Measurements from ENCODE around the gene RTP5. TPM values are rescaled to one million over a fixed set of nuclear protein-coding genes. Genes with fewer than 3 reads are reported as not detected.
"Not testable (repeated sequence)": the region's sequence is repeated elsewhere in the genome, so short reads cannot be mapped to it uniquely, and the experiment has no call there.

The RTP5 gene
- total RNA-seq, 1 donor from 2014 or later: not detected

DNA sequence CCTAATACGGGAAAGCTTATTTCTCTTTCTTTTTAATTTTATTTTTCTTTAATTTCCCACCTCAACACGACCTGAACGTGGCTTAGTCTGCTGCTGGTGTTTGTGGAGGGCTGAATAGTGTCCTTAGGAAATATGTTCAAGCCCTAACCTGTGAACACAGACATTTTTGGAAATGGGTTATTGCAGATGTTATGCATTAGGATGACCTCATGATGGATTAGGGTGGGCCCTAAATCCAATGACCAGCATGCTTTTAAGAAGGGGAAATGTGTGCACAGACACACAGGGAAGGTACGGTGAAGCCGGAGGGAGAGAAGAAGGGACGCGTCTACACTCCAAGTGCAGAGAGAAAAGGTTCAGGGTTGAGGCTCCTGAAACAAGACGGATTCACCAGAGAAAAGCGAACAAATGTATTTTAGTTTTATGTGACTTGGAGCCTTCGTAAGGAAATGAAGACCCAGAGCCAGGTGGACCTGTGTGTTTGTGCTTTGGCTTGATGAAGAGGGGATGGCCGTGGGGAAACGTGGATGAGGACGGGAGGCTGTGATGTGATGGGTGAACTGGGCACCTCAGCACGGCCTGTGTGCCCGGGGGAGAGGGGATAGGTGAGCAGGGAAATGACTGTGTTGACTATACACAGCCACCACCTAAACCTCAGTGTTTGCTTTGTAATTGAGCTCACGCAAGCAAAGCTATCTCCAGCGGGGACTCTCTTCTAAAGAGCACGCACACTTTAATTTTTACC, 37.5 kb downstream of the RTP5 start:
- no peaks in the 10 kb centered on the region for H3K9me3 ChIP-seq (ENCODE audit: control insufficient read depth in 3 of 3, low read length in 3 of 3)
- no peak overlapping the region for H3K4me3 ChIP-seq (ENCODE audit: low read length in 3 of 3)
- no peaks in the 10 kb centered on the region for H3K36me3 ChIP-seq (ENCODE audit: control insufficient read depth in 3 of 3, insufficient read depth in 3 of 3, low read length in 3 of 3)
- peaks cover 0 to 15% (median under 1%) of the 10 kb centered on the region in 3 donors for H3K27me3 ChIP-seq (ENCODE audit: control insufficient read depth in 3 of 3, insufficient read depth in 3 of 3, low read length in 3 of 3)
- no peak overlapping the region for H3K27ac ChIP-seq (ENCODE audit: low read depth, low read length)
- peaks cover 0 to under 1% (median 0%) of the 10 kb centered on the region in 3 donors for H3K4me1 ChIP-seq (ENCODE audit: control insufficient read depth in 3 of 3, insufficient read depth in 3 of 3, low read length in 3 of 3)
- no peak overlapping the region for H3K9ac ChIP-seq (ENCODE audit: low read depth in 1 of 3, low read length in 3 of 3)

DNA sequence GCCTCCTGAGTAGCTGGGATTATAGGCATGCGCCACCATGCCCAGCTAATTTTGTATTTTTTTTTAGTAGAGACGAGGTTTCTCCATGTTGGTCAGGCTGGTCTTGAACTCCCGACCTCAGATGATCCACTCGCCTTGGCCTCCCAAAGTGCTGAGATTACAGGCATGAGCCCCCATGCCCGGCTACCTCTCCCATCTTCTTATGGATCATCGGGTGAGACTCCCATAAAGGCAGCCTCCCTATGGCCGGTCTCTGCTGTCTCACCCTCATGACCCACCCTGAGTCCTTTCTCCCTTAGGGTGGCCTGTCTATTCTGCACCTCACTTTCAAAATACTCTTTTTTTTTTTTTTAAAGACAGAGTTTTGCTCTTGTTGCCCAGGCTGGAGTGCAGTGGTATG, 38.3 kb downstream of the RTP5 start:
- H3K9me3 ChIP-seq (ENCODE audit: control insufficient read depth in 3 of 3, low read length in 3 of 3); H3K27ac ChIP-seq (ENCODE audit: low read depth, low read length); H3K36me3 ChIP-seq (ENCODE audit: control insufficient read depth in 3 of 3, insufficient read depth in 3 of 3, low read length in 3 of 3); H3K9ac ChIP-seq (ENCODE audit: low read depth in 1 of 3, low read length in 3 of 3); H3K4me1 ChIP-seq (ENCODE audit: control insufficient read depth in 3 of 3, insufficient read depth in 3 of 3, low read length in 3 of 3); H3K4me3 ChIP-seq (ENCODE audit: low read length in 3 of 3): not testable (repeated sequence)
- H3K27me3 ChIP-seq (ENCODE audit: control insufficient read depth in 3 of 3, insufficient read depth in 3 of 3, low read length in 3 of 3): peaks cover 0 to 12% (median 0%) of the 10 kb centered on the region in 3 donors

DNA sequence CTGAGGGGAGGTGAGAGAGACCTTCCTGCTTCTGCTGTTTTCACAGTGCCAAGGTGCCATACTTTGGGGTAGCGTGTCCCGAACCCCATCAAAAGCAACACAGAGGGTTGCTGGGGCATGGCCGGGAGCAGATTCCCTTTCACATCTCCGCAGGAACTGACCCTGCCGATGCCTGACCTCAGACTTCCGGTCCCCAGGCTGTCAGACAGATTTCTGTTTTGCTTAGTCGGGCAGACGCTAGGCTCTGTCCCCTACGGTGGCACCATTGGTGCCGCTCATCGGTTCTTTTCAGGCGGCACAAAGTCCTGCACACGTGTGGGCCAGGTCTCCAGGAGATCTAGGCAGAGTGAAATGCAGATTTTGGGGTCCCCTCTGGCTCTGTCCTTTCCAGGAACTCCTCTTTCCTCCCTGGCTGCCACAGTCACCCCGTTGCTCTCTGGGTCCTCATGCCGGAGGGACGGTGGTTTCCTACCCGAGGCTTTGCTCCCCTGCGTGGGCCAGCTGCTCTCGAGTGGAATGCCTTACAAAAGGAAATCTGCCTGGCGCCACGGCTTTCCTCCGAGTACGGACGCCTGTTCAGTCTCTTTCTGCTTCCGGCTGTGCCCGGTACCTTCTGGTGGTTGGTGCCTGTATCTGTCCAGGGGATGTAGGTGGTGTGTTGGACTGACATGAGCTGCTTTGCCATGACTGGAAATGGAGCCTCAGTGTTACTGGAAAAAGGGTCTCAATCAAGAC, 39.3 kb downstream of the RTP5 start:
- Histone ChIP-seq H3K27me3 (ENCODE audit: control insufficient read depth in 3 of 3, insufficient read depth in 3 of 3, low read length in 3 of 3) (peaks cover 0 to 6% (median 0%) of the 10 kb centered on the region in 3 donors), H3K4me1 (ENCODE audit: control insufficient read depth in 3 of 3, insufficient read depth in 3 of 3, low read length in 3 of 3) (no peaks in the 10 kb centered on the region), H3K9me3 (ENCODE audit: control insufficient read depth in 3 of 3, low read length in 3 of 3) (peaks cover 0 to 3% (median 0%) of the 10 kb centered on the region in 3 donors), H3K36me3 (ENCODE audit: control insufficient read depth in 3 of 3, insufficient read depth in 3 of 3, low read length in 3 of 3) (no peaks in the 10 kb centered on the region), H3K9ac (ENCODE audit: low read depth in 1 of 3, low read length in 3 of 3) (no peak overlapping the region), H3K27ac (ENCODE audit: low read depth, low read length) (no peak overlapping the region), H3K4me3 (ENCODE audit: low read length in 3 of 3) (no peak overlapping the region)

DNA sequence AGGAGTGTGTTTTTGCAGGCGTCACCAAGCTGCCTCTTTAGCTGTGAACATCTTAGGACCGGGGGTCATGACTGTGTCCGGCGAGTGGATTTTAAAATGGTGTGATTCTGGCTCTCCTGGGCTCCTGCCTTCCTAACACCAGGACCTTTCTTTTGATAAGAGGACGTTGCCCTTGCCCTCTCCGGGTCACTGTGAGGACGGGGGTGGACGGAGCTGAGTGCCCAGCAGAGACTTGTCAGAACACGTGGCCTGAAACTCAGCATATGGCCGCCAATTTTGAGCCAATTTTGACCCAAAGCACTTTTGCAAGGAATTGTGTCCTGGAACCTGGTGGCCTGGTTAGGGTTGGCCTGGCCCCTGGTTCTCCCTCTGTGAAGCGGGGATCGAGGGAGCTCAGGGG, 40.2 kb downstream of the RTP5 start:
- H3K9me3 ChIP-seq (ENCODE audit: control insufficient read depth in 3 of 3, low read length in 3 of 3): peaks cover 0 to 3% (median 0%) of the 10 kb centered on the region in 3 donors
- no peak overlapping the region for H3K4me3 ChIP-seq (ENCODE audit: low read length in 3 of 3)
- H3K4me1 ChIP-seq (ENCODE audit: control insufficient read depth in 3 of 3, insufficient read depth in 3 of 3, low read length in 3 of 3): no peaks in the 10 kb centered on the region
- H3K27me3 ChIP-seq (ENCODE audit: control insufficient read depth in 3 of 3, insufficient read depth in 3 of 3, low read length in 3 of 3): peaks cover 0 to 6% (median 2%) of the 10 kb centered on the region in 3 donors
- no peak overlapping the region for H3K9ac ChIP-seq (ENCODE audit: low read depth in 1 of 3, low read length in 3 of 3)
- no peak overlapping the region for H3K27ac ChIP-seq (ENCODE audit: low read depth, low read length)
- H3K36me3 ChIP-seq (ENCODE audit: control insufficient read depth in 3 of 3, insufficient read depth in 3 of 3, low read length in 3 of 3): no peaks in the 10 kb centered on the region

DNA sequence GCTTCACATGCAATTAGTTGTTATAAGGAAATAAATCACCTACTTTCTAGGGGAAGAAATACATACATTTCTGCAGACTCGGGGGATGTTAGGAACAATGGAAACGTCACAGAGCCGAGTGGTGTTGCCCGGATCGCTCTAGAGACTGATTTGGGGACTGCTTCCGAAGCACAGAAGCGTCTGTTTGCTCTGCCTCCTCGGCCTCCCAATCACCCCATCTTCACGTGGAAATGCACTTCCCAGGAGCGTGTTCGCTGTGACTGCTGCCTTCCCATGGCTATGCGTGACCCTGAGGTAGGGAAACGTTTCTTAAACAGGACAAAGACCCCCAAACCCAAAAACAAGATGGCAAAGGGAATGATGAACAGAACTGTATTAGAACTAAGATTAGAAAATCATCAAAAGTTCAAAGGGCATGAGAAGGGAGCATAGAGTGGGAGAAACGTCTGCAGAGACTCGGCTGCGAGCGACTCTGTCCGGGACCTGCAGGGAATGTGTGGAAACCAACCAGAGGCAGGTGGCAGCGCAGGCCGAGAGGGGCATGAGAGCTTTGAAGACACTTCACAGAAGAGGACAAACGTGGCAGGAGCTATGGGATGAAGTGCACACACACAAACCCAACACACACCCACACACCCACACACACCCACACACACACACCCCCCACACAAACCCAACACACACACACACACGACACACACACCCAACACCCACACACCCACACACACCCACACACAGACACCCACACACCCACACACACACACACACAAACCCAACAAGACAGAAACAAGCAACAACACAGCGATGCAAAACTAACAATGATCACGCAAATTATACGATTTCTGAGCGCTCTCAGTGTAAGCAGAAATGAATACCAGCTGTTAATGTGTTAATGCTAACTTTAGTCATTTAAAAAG, 41.3 kb downstream of the RTP5 start:
- Histone ChIP-seq H3K27me3 (ENCODE audit: control insufficient read depth in 3 of 3, insufficient read depth in 3 of 3, low read length in 3 of 3) (peaks cover 0 to 6% (median 2%) of the 10 kb centered on the region in 3 donors), H3K9me3 (ENCODE audit: control insufficient read depth in 3 of 3, low read length in 3 of 3) (peaks cover 0 to 3% (median 0%) of the 10 kb centered on the region in 3 donors), H3K9ac (ENCODE audit: low read depth in 1 of 3, low read length in 3 of 3) (no peak overlapping the region), H3K27ac (ENCODE audit: low read depth, low read length) (no peak overlapping the region), H3K4me1 (ENCODE audit: control insufficient read depth in 3 of 3, insufficient read depth in 3 of 3, low read length in 3 of 3) (no peaks in the 10 kb centered on the region), H3K4me3 (ENCODE audit: low read length in 3 of 3) (no peak overlapping the region), H3K36me3 (ENCODE audit: control insufficient read depth in 3 of 3, insufficient read depth in 3 of 3, low read length in 3 of 3) (no peaks in the 10 kb centered on the region)

DNA sequence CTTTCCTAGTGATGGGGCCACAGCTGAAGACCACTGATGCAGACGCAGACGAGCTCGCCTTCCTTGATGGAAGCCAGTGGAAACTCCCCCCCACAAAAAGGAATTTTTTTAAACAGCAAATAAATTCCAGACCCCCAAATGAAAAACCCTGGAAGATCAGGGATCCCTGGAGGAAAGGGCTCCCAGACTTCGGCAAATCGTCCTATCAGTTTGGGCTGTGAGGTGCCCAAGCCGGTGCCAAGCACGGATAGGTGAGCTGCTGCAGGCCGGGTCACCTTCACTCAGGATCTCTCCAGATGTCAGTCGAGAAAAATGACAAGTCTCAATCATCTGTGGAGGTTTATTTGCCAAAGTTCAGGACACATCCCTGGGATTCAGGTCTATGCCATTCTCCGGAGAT, 42.0 kb downstream of the RTP5 start:
- H3K27me3 ChIP-seq (ENCODE audit: control insufficient read depth in 3 of 3, insufficient read depth in 3 of 3, low read length in 3 of 3): peaks cover 0 to 6% (median 2%) of the 10 kb centered on the region in 3 donors
- no peak overlapping the region for H3K9ac ChIP-seq (ENCODE audit: low read depth in 1 of 3, low read length in 3 of 3)
- peaks cover 0 to 3% (median 0%) of the 10 kb centered on the region in 3 donors for H3K9me3 ChIP-seq (ENCODE audit: control insufficient read depth in 3 of 3, low read length in 3 of 3)
- H3K4me1 ChIP-seq (ENCODE audit: control insufficient read depth in 3 of 3, insufficient read depth in 3 of 3, low read length in 3 of 3): no peaks in the 10 kb centered on the region
- H3K36me3 ChIP-seq (ENCODE audit: control insufficient read depth in 3 of 3, insufficient read depth in 3 of 3, low read length in 3 of 3): no peaks in the 10 kb centered on the region
- no peak overlapping the region for H3K4me3 ChIP-seq (ENCODE audit: low read length in 3 of 3)
- no peak overlapping the region for H3K27ac ChIP-seq (ENCODE audit: low read depth, low read length)

DNA sequence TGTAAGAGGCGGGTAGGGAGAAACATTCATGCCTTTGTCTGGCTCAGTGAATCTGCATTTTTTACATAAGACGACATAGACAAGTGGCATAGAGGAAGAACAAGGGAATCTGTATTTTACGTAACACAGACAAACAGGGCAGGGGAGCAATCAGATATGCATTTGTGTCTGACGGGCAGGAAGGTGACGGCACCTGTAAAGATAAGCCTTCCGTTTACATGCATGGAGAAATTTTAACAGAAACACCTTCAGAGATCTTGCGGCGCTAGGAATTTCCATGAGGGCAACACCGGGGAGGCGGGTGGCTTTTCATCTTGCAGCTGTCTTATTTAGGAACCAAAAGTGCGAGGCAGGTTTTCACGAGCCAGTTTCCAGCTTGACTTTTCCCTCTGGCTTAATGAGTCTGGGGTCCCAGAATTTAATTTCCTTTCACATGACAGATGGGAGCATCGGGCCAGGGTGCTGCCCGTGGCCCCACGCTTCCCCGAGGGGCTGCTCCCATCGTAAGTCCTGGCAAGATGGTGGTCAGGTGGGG, 42.6 kb downstream of the RTP5 start:
- H3K27ac ChIP-seq (ENCODE audit: low read depth, low read length): no peak overlapping the region
- peaks cover 0 to 3% (median 0%) of the 10 kb centered on the region in 3 donors for H3K9me3 ChIP-seq (ENCODE audit: control insufficient read depth in 3 of 3, low read length in 3 of 3)
- H3K27me3 ChIP-seq (ENCODE audit: control insufficient read depth in 3 of 3, insufficient read depth in 3 of 3, low read length in 3 of 3): peaks cover 0 to 6% (median 2%) of the 10 kb centered on the region in 3 donors
- no peak overlapping the region for H3K9ac ChIP-seq (ENCODE audit: low read depth in 1 of 3, low read length in 3 of 3)
- no peak overlapping the region for H3K4me3 ChIP-seq (ENCODE audit: low read length in 3 of 3)
- H3K36me3 ChIP-seq (ENCODE audit: control insufficient read depth in 3 of 3, insufficient read depth in 3 of 3, low read length in 3 of 3): no peaks in the 10 kb centered on the region
- H3K4me1 ChIP-seq (ENCODE audit: control insufficient read depth in 3 of 3, insufficient read depth in 3 of 3, low read length in 3 of 3): no peaks in the 10 kb centered on the region

DNA sequence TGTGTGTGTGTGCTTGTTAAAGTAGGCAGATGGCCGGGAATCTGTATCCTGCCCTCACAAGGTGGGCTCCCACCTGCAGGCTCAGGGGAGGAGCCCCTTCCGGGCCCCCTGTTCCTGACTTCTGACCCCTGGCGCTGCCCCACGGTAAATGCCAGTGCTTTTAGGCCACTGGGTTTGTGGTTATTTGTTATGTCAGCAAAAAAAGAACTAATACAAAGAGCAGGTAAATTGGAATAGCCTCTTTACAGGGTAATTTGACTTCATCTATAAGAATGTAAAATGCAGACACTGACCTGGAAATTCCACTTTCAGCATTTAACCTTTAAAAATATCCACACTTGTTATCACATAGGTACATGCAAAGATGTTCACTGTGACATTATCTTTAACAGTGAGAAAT, 44.2 kb downstream of the RTP5 start:
- Histone ChIP-seq H3K27me3 (ENCODE audit: control insufficient read depth in 3 of 3, insufficient read depth in 3 of 3, low read length in 3 of 3) (peaks cover 0 to 2% (median 2%) of the 10 kb centered on the region in 3 donors), H3K36me3 (ENCODE audit: control insufficient read depth in 3 of 3, insufficient read depth in 3 of 3, low read length in 3 of 3) (no peaks in the 10 kb centered on the region), H3K27ac (ENCODE audit: low read depth, low read length) (no peak overlapping the region), H3K9ac (ENCODE audit: low read depth in 1 of 3, low read length in 3 of 3) (no peak overlapping the region), H3K9me3 (ENCODE audit: control insufficient read depth in 3 of 3, low read length in 3 of 3) (peaks cover 0 to 3% (median 0%) of the 10 kb centered on the region in 3 donors), H3K4me1 (ENCODE audit: control insufficient read depth in 3 of 3, insufficient read depth in 3 of 3, low read length in 3 of 3) (no peaks in the 10 kb centered on the region), H3K4me3 (ENCODE audit: low read length in 3 of 3) (no peak overlapping the region)

DNA sequence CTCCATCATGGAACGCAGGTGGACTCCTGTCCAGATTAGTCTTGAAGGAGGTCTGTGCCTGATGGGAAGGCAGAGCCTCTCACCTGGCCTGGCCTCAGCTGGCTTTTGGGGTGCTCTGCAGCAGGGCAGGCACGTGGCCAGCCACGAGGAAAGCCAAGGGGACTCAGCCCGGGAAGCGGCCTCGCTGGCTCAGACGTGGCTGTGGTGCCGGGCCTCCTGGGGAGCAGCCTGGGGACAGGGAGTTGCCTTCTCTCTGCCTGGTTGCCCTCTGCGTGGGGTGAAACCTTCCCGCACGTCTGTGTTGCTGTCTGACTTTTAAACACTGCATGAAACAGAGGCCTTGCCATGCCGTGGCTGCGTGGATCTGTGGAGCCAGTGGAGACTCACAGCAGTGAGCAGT, 45.0 kb downstream of the RTP5 start:
- Histone ChIP-seq H3K4me3 (ENCODE audit: low read length in 3 of 3) (no peak overlapping the region), H3K27ac (ENCODE audit: low read depth, low read length) (no peak overlapping the region), H3K27me3 (ENCODE audit: control insufficient read depth in 3 of 3, insufficient read depth in 3 of 3, low read length in 3 of 3) (peaks cover 0 to 2% (median 0%) of the 10 kb centered on the region in 3 donors), H3K9ac (ENCODE audit: low read depth in 1 of 3, low read length in 3 of 3) (no peak overlapping the region), H3K9me3 (ENCODE audit: control insufficient read depth in 3 of 3, low read length in 3 of 3) (peaks cover 0 to 3% (median 0%) of the 10 kb centered on the region in 3 donors), H3K4me1 (ENCODE audit: control insufficient read depth in 3 of 3, insufficient read depth in 3 of 3, low read length in 3 of 3) (no peaks in the 10 kb centered on the region), H3K36me3 (ENCODE audit: control insufficient read depth in 3 of 3, insufficient read depth in 3 of 3, low read length in 3 of 3) (no peaks in the 10 kb centered on the region)

Measured in skeletal muscle tissue (tissue), 4 donors.